Measurements from ENCODE around the gene MBNL1.

Gene MBNL1

DNA sequence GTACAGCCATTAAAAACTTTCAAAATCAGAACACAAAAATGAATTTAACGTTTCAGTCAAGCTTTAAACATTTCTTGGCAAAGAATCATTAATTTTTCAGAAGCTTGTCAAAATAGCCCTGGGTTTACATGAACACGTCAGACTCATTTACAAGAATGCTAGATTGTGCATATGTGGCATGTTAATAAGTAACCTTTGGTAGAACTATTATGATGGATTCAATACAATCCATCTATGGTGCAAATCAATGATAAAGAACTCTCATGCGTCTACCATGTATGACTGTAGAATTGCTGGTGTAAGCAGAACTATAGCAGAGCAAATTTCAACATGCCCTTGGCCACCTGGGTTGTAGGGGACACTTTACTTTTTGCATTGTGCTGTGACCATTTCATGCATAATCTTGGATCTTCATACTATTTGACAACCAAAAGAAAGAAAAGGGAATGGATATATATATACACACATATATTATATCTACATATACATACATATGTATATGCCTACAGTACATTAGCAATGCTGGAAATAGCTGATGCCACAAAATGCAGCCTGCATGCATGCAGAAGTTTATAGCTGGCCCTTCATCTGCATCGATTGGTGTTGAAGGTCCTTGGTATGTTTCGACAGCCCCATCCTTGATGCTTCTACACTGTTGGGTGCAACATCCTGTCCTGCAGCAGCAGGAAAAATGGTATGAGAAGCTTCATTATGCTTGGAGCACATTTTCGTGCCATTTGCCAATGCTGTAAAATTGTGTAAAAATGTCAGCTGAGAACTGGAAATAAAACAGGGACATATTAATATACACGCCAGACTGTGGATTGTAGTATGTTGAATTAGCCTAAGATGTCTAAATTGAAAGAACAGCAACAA, 189.0 kb downstream of the MBNL1 start:
- DNase-seq, result no peak

DNA sequence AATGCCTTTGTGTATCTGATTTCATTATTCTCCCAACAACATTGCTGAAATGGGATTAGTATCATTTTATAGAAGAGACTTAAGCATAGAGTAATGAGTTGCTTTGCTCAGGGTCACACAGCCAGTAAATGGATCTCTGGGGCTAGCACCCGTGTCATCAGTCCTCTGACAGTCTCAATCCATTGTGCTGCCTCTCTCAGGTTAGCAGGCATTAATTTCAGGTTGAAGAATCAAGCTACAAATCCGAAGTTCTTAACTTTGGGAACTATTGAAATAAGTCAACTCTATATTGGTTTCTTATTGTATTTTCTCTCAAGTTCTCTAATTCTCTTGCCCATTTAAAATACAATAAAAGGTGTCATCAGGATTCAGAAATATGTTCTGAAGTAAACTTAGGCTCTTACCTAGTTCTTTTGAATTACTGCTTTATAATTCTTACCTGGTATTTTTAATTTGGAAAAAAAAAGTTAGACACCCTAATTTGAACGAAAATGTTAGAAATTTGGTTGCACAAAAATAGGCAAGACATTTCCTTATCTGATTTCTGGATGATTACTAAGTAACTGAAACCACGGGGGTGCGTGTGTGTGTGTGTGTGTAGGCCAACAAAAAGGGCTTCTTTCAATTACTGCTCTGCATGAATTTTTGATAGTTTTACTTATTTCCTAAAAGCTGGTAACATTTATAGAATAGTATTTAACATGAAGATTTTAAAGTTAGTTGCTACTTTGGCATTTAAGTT, 189.8 kb downstream of the MBNL1 start:
- DNase-seq, result peak; percentile 42

GRCh38 chr3:152459118-152459515, 190.4 kb downstream of the MBNL1 start:
- DNase-seq, result no peak

- DNase-seq, result no peak
These were observed 190.8 kb downstream of the MBNL1 start for GRCh38 chr3:152459572-152459971.

- DNase-seq, result no peak
These were observed 192.2 kb downstream of the MBNL1 start for GRCh38 chr3:152460936-152461335.

DNA sequence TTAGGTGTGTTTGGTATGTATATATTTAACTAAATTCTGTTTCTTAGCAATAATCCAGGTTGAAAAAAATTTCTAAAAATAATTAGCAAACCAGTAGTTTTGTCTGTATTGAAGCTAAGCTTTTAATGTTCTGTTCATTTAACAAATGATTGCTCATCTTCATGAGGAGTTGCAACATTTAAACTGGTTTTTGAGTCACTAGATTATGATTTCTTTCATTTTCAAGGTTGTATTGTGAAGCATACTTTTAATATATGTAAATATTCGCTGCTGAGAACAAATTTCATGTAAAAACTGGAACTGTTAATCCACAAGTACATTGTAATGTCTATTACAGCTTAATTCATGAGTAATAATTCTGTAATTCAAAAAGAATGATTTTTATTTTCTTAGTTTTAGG, 192.7 kb downstream of the MBNL1 start:
- DNase-seq, result no peak

DNA sequence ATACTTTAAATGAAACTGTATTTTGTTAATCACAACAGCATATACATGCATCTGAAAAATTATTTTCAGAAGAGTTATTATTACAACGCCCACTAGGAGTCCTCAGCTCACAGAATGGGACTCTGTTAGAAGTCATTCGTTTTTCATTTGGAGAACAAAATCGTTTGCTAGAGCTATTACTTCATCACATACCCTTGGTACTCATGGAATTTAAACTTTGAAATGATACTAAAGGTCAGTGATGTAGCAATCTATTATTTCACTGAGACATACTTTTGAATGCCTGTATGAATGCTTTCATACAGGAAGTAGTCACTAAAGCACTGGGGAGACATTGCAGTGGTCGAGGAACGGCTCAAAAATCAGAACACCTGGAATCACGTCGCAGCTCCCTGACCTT, 198.1 kb downstream of the MBNL1 start:
- no peak for DNase-seq

DNA sequence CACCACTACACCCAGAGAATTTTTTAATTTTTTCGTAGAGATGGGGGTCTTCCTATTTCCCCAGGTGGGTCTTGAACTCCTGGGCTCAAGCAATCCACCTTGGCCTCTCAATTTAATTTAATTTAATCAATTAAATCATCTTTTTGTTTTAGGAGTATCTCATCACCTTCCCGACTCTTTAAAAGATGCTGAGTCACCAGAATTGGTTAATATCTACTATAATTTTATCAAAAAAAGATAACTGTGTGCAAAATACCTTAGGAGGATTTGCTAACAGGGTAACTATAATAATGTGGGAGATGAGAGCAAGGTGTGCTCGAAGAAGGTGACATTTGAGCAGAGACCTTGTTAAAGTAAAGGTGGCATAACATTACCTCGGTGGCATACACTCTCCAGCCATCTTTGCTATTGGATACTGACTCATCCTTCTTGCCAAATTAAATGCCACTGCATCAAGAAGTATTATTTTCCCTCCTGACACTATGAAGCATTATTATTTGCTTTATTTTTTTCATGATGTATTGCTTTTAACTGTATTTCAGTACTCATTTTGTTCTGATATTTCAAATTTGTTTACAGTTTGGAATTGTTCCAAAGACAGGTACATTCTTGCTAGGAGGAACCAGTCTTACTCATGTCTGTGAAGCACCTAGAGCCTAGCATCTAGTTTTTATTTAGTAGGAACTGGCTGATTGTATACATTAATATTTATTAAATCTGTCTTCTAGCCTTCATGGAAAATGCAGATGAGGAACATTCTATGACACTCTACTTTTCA, 200.7 kb downstream of the MBNL1 start:
- DNase-seq, result no peak

DNA sequence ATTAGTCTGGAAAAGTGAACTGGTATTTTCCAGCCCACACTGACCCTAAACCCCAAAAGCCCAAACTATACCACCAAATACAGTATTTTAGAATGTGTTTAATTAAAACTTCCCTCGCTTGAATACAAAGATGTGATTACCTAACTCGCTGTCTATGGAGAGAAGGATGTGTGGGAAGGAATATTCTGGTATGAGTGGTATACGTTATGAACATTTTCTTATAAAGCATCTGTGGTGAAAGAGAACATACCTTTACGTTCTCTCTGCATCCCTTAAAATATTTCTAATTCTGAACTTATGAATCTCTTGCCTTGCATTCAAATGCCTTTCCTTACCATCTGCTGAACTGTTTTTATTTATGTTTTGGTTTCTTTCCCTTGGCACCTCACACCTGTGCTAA, 201.4 kb downstream of the MBNL1 start:
- DNase-seq, result no peak

DNA sequence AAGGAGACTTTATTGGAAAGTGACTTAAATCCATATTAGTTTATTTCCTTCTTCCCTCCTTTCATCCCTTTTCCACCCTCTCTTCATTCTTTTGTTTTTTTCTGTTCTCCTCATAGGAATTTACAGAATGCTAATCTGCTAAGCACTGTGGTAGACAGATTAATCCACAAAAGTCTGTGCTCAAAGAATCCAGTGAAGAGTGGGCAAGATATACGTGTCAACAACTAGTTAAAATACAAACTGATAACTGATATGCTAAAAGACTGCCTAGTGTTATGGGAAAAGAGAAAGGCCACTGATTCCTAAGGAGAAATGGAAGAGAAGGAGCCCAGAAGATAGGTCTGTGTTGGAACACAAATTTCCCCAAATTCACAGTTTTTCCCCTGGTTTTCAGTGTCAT, 202.2 kb downstream of the MBNL1 start:
- no peak for DNase-seq

- peak; percentile 61 for DNase-seq
These were observed 203.3 kb downstream of the MBNL1 start for GRCh38 chr3:152471814-152472671.

DNA sequence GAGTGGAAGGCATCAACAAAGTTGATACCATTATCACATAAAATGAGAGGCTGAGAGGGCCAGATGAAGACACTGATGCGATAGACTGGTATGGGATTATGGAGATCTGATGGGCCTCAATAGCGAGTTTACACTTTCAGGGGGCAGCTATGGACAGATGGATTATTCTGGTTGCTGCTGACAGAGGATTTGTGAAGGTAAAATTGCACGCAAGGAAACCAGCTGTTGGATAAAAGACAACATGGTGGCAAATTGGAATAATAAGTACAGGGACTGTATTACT, 203.9 kb downstream of the MBNL1 start:
- DNase-seq, result no peak

- no peak for DNase-seq
These were observed 205.9 kb downstream of the MBNL1 start for GRCh38 chr3:152474585-152474984.

GRCh38 chr3:152477422-152477821, 208.7 kb downstream of the MBNL1 start:
- DNase-seq, result no peak

GRCh38 chr3:152480282-152480953, 211.7 kb downstream of the MBNL1 start:
- no peak for DNase-seq

GRCh38 chr3:152486364-152486763, 217.6 kb downstream of the MBNL1 start:
- no peak for DNase-seq

- DNase-seq, result no peak
These were observed 219.7 kb downstream of the MBNL1 start for GRCh38 chr3:152488449-152488848.

DNA sequence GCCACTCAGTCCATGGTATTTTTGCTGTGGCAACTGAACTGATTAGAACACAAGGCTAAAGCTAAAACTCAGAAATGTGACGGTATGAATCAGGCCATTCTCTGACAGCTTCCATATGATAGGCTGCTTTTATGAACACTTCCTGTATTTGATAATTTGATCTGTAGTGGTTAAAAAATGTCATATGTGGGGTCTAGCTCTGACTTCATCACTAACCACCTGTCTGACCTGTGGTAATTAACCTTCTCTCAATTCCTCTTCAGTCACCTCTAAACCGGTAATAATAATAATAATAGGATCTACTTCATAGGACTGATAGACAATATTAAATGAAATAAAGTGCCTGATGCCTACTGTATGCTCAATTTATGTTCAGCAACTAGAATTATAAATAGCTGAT, 223.2 kb downstream of the MBNL1 start:
- DNase-seq, result no peak

DNA sequence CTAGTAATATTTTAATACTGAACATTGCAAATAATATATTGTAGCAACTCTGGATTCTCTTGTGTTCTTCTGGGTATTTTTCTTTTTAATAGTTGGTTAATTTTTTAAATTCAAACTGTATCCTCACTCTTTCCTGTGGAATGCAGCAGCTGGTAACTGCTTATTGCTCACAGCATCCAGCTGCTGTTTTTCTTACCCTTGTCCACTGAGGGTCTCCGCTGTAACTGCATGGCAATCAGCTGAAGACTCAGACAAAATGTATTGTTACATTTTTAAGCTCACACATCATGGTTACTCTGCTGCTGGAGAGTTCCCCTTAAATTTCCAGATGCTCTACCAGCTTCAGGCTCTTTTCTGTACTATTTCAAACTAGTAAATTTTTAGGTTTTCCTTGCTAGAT, 227.6 kb downstream of the MBNL1 start:
- DNase-seq, result no peak

GRCh38 chr3:152496716-152497115, 228.0 kb downstream of the MBNL1 start:
- DNase-seq, result no peak

GRCh38 chr3:152497457-152497856, 228.7 kb downstream of the MBNL1 start:
- no peak for DNase-seq

DNA sequence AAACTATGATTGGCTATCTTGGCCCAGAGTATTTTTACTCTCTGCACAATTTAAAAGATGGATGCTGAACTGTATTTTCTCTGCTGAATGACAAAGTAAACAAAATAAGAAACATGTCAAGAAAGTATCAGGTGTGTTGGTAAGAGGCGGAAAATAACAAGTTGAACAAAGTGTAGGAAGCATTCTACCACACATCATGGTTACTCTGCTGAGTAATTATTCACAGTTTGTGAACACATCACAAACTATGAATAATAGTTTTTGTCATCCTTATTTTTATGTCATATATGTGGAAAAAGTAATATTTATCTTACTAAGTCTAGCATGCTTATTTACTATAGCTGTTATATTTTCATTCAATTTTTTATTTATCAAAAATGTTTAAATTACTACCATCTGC, 229.2 kb downstream of the MBNL1 start:
- DNase-seq, result no peak
